SW480 (cell line): Measurements from ENCODE around the gene CLDND1.
A peak's percentile ranks its signal among the peaks of the same experiment; 100 is the strongest.
"Not testable (repeated sequence)": the region's sequence is repeated elsewhere in the genome, so short reads cannot be mapped to it uniquely, and the experiment has no call there.

Experiments
- DNase-seq: peaks from one replicate; pipeline ENCODE4 v3.0.0-alpha.2; 2016; ENCODE audit warnings: low spot score

Gene CLDND1

DNA sequence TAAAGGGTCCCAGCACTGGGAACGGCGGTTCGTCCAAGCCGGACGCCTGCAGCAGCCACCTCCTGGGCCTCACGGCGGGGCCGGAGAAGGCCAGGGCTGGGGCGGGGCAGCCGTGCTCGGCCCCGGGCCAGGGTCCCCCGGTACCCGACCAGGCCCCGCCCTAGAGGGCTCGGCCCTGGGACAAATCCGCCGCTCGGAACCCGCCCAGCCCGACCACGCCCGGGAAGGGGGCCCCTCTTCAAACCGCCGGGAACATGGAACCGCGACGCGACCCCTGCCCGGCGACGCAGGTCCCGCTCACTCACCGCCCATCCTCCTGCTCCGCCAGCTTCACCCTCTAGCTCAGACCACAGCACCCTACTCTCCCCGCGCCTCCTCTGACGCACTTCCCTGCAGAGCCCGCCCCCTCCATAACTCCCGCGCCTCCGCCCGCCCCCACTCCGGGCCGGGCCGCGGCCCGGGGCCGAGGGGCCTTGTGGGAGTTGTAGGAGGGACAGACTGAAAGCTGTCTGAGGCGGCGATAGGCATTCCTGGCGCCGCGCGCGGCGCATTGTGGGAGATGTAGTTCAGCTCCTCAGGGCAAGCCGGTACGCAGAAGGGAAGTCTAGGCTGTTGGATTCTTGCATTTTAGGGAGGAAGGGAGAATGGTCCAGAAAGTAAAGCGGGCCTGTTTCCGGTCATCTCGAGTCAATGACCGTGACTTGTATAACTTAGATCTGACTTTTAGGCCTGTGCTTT is at the start of gene CLDND1:
Gene CLDND1 (minus strand): TSS at position 359 of the 738 bp plus-strand sequence. CDS start 1,478 bp downstream, outside the sequence.
- DNase-seq, result peak; percentile 92

DNA sequence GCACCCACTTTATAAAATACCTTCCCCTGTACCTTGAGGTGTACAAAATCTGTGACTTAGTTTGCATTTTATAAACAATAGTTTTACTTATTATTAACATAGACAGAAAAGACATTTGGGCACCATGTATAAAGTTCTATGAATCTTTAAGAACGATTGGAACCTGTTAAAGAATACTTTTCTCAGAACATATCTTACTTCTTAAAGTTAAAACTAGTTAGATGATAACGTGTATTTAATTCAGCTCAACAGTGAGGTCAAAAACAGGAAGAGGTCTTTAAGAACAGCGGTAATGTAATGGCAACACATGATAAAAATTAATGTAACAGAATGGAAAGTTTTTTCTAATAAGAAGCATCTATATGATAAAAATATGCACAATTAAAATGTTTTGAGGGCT is 45.7 kb upstream of the CLDND1 start:
- DNase-seq, result no peak

DNA sequence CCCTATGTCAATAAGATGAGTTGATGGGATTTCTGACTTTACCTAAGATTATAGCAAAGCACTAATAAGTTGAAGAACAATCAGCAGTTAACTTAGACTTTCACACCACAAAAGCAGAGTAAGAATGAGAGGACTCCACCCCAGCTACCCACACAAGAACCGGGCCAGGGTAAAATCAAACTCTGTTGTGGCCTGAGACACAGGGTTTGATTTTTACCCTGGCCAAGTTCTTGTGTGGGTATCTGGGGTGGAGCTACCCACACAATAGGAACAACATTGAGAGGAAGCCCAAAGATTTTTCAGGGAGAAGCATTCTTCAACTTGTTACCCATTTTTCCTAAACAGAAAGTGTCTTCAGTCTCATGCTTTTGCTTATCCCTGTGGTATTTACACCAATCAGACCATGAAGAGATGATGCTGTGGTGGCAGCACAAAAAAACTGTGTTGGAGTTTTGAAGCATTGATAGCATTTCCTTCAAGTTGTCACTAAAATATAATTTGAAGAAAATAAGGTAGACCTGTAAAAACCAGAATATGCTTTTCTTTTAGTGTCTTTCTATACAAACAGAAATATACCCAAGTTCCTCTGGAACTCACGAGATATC is 45.1 kb upstream of the CLDND1 start:
- no peak for DNase-seq

DNA sequence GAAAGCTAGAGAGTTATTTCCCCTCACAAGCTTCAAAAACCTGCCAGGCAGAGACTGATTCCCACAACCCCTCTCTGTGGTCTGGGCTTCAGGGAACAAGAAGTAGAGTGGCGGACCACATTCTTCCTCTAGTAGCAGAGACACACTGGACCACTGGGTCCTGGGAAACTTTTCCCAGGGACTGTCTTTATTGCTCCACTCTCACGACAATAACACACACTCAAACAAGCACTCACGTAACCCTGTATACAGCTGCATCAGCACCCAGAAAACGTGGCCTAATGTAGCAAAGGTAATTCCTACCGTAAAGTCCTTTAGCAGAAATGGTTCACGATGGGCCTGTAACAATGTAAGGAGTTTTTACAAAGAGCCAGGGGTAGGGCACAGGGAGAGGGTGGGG is 43.1 kb upstream of the CLDND1 start:
- DNase-seq, result no peak

DNA sequence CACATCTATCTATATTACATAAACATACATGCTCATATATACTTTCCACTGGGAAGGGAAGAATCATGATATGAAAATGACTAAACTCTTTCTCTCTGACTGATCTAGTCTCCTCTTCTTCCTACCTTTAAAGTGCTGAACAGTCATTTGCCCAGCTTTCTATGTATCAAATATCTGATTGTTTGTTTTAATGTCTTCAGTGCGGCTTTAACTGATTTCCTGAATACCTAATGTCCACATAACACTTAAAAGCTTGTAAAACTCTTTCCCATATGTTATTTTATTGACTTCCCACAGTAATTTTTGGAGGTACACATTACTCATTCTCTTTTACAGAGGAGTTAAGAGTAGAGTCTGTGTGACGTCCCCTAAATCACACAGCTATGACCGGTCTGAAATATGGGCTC is 42.5 kb upstream of the CLDND1 start:
- peak; percentile 54 for DNase-seq

DNA sequence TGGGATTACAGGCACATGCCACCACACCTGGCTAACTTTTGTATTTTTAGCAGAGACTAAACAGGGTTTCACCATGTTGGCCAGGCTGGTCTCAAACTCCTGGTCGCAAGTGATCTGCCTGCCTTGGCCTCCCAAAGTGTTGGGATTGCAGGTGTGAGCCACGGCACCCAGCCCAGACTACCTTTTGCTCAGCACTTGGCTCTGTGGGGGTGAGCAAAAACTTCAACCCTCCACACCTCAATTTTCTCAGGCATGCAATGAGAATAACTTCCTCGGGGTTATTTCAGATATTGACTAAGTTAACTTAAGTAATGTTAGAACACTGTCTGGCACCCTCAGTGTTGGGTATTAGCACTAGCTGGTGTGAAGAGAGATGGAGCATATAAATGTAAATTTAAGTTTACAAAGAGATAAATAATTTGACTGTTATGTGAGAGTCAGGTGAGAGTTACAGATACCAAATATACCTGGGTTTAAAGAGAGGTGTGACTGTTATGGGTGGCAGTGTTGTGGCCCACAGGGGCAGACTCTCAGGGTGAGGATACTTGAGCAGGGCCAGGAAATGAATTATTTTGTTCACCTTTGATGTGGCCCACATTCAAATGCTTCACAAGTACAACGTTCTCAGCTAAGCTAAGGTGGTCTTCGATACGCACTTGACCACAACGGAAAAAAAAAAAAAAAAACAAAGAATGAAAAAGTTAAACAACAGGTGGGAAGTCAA is 41.7 kb upstream of the CLDND1 start:
- peak; percentile 32 for DNase-seq

DNA sequence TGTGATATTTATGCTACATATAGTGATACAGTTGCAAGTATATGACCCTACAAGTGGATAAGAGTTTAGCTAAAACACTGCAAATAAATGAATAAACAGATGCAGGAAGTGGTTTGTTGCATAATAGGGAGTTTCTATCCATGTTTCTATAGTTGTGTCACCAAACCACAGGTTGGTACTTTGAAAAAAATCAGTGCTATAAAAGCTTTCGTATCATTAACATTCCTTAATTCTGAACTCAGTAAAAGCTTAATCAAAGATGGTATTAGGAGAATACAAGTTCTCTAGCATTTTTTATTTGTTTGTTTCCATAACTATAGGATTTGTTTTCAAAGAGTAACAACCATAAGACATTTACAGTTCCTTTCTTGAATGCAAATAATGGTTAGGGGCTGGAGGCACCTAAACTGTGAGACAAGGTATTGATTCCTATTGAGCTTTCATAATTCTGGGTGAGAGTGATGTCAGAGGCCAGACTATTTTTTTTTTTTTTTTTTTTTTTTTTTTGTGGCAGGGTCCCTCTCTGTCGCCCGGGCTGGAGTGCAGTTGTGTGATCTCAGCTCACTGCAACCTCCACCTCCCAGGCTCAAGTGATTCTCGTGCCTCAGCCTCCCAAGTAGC is 41.1 kb upstream of the CLDND1 start:
- peak; percentile 53 for DNase-seq

DNA sequence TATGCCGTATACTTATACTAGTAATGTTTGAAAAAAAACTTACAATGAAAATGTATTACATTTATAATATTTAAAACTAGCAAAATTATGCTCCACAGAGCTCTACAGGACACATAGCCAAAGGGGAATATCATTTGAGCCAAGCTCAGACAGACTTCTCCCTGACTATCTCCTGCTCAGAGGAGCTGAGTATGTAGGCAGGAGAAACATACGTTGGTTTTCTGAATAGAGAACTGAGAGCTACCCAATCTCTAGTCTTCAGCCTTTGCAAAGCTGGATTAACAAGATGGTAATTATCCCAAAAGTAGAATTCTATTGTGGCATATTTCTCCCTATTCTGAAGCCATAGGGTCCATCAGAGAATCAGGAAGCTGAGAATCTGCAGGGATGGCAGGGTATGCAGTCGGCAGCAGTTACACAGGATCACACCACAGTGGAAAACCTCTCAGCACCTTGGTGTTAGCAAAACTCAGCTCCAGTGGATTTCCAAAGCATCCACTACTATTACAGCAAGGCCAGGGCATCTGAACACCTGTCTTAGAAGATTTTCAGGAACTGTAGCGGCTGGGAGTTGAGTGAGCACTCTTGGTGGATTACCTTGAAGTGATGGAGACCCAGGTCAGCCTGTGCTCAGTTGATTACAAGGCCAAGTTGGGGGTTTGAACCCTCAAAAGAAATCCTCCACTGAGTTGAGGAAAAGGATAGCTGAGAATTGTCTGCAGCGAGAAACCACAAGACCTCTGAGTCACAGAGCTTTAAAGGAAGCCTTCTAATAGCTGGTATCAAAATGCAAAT is 39.2 kb upstream of the CLDND1 start:
- no peak for DNase-seq

DNA sequence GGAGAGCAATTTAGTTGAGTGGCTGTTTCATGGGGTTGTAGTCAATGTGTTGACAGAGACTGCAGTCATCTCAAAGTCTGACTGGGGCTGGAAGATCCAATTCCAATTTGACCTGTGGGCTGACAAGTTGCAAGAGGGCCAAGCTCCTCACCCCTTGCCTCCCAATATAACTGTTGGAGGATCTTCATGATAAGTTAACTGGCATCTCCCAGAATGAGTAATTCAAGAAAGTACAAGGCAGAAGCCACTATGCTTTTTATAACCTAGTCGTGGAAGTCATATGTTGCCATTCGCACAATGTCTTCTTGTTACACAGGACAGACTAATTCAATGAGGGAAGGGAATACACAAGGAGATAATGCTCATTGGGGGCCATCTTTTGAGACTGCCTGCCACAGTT is 38.2 kb upstream of the CLDND1 start:
- no peak for DNase-seq

DNA sequence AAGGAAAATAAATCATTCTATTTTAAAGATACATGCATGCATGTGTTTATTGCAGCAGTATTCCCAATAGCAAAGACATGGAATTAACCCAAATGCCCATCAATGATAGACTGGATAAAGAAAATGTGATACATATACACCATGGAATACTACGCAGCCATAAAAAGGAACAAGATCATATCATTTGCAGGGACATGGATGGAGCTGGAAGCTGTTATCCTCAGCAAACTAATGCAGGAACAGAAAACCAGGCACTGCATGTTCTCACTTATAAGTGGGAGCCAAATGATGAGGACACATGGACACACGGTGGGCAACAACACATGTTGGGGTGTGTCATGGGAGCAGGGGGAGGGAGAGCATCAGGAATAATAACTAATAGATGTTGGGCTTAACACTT is 37.1 kb upstream of the CLDND1 start:
- DNase-seq, result not testable (repeated sequence)

DNA sequence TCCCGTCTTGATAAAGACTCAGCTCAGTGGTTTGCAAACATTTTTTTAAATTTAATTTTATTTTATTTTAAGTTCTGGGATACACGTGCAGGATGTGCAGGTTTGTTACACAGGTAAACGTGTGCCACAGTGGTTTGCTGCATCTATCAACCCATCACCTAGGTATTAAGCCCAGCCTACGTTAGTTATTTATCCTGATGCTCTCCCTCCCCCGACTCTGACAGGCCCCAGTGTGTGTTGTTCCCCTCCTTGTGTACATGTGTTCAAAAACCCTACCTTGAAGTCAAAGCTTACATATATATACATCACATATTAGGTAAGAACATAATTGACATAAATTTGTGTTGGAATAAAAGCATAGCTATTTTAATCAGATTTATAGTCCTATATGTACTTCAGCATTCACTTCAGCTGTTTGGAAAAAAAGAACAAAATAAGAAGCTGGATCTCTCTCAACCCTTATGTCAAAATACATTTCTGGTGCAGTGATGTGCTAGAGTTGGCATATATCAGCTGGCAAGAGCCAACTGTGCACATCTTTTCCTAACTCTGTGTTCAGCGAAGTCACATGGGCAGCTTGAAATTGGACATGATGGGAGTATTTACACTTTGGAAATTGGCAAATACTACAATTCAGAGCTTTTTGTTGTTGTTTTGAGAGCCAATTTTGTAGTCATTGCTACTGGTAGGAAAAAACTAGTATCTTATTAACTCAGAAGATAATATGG is 35.6 kb upstream of the CLDND1 start:
- no peak for DNase-seq

DNA sequence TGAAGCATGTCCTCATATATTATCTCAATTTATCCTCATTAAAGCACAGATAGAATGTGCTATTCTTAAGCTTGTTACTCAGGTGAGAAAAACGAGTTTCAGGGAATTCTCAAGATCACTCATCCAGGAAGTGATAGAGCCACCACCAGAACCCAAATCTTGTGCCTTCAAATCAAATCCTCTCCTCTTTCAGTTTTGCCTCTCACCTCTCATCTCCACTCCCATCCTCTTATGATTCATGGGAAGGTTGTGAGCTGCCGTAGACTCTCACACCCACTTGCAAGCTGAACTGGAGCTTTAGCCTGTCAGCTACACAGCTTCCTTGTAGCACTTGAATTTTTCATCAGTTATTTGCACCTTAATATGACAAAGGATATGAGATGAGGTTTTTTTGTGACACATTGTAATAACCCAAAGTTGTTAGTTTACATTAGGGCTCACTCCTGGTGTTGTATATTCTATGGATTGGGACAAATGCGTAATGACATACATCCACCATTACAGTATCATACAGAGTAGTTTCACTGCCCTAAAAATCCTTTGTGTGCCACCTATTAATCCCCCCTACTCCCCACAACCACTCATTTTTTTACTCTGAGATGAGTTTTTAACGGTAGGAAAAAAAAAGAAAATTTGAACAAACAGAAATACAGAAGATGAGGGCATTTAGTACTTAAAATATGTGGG is 34.8 kb upstream of the CLDND1 start:
- no peak for DNase-seq

DNA sequence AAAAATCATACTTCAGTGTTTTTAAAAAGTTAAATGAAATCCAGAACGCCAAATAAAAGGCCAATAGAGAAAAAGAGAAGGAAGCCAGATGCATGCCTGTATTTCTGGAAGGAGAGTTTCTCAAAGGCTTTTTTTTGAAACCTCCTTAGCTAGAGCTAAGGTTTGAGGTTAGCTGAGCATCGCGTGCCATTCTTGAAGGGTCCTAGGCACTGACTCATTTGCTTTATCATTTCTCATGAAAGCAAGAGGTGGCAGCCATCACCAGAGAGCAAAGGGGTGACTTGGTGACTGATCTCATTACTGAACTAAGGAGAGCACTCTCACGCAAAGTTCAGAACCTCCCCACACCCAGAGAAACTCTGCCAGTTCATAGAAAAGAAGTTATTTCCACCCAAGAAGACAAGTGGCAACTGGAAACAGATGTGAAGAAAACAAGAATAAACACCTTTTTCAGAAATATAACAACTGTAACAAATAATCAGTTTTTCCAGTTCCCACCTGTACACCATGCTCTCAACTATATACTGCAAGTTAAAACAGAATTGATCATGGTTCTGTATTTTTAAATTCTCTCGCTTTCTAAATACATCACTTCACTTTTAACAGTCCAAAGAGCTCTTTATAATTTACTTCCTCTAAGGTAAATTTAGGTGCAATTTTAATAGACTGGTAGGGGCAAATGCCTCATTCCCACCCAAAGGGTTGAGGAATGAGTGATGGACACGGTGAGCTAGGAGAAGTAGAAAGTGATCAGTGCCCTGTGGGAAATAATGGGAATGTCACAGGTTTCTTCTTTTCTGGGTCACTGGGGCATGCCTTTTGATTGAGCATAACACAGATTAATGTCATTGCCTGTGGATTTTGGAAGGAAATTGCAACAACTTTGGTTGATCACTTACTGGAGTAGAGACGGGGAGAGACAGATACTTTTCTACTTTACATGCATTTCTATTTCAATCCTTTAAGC is 33.7 kb upstream of the CLDND1 start:
- no peak for DNase-seq

DNA sequence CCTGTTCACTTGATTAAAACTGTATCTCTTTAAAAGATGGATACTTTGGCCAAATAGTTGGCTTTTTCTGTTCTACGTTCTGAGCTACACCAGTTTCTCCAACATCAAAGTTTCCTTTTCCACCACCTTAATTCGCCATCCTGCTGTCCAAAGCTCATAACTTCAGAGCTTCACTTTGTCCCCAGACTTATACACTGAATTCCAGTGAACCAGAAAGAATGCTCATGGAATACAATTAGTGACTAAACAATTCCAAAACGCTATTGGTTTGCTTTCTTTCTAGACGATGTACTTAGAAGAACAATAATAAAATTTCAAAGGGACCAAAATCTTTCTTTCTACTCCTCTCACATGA is 32.3 kb upstream of the CLDND1 start:
- DNase-seq, result no peak

DNA sequence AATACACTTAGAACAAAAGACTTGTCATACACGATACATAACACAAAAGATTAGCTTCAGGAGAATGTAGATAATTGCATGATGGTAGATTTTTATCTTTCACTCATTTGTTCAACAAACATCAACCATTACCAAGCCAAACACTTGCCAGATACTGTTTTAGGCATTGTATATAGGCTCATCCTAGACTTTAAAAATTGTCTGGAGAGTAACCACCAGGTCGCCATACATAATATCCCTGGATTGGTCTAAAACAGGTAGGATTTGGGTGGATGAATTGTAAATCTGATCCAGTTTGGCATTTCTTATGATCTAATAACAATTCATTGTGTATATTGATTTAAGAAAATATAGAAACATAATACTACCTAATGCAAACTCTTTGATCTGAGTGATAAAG is 31.9 kb upstream of the CLDND1 start:
- no peak for DNase-seq

DNA sequence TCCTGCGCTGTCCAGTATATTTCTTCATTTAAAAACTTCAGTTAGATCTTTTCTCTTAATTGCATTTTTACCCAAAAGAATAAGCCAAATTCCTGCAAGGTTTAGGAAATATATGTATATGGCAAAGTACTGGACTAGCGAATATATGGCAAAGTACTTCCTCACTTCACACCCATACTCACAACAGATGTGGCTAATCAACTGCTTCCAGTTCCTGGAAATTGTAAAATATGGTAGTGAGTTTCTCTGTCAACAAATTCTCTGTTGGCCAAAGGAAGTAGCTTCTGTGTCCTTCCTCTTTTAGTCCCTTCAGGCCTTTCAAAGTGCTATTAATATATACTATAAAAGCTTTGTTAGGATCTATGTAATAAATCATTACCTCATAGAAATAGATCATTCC is 31.1 kb upstream of the CLDND1 start:
- no peak for DNase-seq

DNA sequence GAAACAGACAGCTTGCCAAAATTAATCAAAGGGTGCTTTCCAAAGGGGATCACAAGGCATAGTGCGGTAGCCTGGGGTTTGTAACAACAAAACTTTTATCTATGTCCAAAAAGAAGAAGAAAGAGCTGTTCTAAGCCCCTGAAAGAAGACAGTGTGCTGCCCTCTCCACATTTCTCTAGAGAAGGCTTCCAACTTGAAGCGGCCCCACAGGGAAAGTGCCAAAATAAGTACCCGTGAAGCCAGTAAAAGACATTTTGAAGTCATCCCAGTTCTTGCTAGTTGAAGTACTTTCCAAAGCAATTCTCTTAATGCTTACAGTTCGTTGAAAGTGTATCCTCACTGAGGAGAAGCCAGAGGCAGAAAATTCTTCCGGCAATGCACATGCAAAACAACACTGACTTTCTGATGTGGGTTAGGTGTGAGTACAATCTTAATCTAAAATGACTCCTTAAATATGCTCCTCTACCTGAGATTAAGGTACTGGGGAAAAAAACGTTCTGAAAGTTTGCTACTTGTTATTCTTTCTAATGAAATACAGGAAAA is 30.4 kb upstream of the CLDND1 start:
- no peak for DNase-seq

DNA sequence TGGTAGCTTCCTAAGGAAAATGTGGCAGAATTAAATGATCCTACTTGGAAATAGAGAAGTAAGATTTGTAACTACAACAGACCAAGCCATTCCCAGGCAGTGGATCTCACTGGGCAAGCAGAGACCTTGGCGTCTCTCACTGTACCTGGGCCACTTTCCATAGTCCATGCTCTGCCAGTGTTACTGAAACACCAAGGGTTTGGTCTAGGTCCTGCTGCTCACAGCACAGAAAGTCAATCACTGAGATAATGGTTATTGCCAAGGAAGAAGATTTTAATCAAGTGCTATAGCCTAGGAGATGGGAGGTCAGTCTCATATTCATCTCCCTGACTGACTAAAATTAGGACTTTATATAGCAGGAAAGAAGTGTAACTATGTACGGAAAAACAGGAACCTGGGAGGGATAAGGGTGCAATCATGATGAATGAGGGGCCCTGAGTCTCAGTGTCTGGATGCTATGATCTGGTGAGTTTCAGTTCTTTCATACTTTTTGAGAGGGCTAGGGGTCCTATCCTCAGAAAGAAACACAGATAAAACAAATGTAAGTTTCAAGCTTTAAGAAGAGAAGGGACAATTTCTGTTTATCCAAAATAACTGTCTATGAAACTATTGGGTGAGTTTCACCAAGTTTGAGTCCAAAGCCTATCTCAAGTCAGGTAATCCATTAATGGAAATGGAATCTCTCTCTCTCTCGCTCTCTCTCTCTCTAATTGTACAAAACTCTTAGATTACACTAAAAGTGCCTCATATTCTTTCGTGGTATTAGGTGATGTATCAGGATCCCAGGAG is 29.7 kb upstream of the CLDND1 start:
- no peak for DNase-seq
